ELR (cell line): Measurements from ENCODE around the gene SLC29A2.

Source experiments
- DNase-seq: peaks from one replicate; pipeline ENCODE4 v3.0.0-alpha.2; 2015; ENCODE audit warnings: low read depth

The SLC29A2 gene

GRCh38 chr11:66347425-66348276 lies 23.9 kb downstream of the SLC29A2 start, which contains the start of gene B4GAT1:
Gene B4GAT1, minus strand, starts transcription at chr11:66347629. Its CDS starts 84 bp downstream, at chr11:66347545.
- peak; percentile 90 for DNase-seq

- DNase-seq: no peak
These were observed 24.8 kb downstream of the SLC29A2 start for GRCh38 chr11:66346476-66347424.

DNA sequence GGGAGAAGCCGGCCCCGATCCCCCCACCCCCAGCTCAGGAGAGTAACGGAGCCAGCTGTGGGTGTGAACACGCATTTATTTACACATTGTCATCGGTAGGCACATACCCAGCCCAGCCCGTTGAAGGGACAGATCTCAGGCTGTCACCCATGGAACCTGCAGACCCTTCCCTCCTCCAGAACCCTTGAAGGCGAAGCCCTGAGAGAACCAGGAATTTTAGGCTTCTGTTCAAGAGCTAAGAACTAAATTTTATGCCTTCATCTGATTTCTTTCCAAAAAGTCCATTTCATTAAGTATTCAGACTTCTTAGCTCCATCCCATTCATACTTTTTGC lies 26.3 kb downstream of the SLC29A2 start:
- no peak for DNase-seq

DNA sequence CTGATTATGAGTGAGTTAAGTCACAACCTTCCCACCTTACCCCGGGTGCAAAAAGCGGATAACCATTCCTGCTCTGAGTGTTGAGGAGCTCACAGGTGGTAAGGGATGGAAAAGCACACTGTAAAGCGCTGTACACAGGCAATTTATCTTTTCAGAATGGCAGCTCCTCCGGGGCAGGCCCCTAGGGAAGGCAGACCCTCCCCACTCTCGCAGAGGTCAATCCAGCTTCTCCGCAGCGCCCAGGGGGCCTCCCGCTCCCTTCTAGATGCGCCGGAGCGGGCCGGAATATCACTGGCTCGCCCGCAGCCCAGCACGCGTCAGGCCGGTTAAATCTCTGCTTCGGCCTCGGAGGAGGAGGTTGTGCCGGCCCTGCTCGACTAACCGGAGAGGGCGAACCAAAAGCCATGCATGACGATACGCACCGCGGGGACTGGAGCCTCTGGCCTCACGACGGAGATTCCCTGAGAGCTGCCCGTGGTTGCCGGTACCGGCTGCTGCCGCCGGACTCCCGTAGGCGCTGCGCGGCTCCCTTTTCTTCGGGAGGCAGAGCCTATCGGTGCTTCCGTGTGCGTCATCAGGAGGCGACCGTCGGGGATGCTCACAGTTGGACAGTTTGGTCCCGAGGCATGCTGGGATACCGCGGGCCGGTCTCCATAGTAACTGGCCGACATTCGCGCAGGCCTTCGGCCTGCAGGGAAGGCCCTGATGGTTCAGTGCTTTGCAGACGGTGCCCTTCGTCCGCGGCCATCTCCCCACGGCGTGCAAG lies 26.8 kb downstream of the SLC29A2 start, which contains the start of gene BRMS1:
Gene BRMS1 (minus strand): TSS at position 555 of the 766 bp plus-strand sequence. CDS start 2,870 bp downstream, outside the sequence.
- peak; percentile 96 for DNase-seq

DNA sequence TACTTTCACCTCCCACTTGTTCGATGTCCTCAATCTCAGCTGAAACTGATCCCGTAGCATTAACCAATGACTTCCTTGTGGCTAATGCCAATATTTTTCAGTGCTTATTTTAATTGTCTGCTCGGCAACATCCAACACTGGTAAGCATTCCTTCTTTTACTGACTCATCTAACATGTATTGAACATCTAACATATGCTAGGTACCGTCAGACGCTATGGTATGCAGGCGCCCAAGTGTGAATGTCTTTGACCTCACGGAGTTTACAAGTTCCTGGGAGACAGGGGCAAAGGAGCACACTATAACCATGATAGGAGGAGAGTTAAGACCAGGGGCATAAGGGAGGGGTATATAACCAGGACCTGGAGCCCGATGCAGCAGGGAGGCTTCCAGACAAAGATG lies 28.4 kb downstream of the SLC29A2 start:
- peak; percentile 42 for DNase-seq

DNA sequence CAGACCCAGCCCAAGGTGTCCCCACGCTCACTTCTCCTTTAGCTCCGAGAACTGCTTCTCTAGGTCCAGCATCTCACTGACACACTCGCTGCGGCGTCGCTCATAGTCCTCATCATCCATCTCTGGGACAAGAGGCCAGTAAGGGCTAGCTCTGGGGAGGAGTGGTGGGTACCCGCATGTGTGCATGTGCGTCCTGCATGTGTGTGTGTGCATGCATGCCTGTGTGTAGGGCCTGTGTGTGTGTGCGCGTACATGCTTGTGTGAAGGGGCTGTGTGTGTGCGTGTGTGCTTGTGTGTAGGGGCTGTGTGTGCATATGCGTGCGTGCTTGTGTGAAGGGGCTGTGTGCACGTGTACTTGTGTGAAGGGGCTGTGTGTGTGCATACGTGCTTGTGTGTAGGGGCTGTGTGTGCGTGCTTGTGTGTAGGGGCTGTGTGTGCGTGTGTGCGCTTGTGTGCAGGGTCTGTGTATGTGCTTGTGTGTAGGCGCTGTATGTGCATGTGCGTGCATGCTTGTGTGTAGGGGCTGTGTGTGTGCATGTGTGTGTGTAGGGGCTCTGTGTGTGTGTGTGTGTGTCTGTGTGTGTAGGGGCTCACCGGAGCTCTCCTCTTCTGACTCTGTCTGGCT lies 29.9 kb downstream of the SLC29A2 start:
- no peak for DNase-seq

- no peak for DNase-seq
These were observed 30.7 kb downstream of the SLC29A2 start for GRCh38 chr11:66340596-66341501.

GRCh38 chr11:66339686-66340483 lies 31.7 kb downstream of the SLC29A2 start:
- DNase-seq: no peak

DNA sequence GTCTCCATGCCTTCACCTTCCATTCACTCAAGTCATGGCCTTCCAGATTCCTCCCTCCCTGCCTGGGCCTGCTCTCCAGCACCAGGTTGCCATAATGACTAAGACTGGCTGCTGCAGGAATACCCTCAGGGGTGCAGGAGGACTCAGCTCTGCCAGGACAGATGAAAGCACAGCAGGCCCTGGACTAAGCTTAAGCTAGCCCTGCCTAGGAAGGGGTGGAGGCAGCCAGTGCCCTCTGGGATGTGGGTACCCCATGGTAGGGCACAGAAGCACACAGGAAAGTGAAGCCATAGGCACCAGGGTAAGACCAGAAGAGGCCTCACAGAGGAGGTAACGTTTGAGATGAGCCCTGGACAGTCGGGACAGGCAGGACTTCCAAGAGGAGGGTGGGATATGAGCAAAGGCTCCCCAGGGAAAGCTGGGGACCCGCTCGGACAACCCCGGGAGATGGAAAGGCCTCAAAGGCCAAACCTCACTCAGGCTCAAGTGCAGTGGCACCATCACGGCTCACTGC lies 32.3 kb downstream of the SLC29A2 start:
- peak; percentile 68 for DNase-seq

GRCh38 chr11:66338276-66339161 lies 33.0 kb downstream of the SLC29A2 start:
- no peak for DNase-seq

GRCh38 chr11:66337103-66337899 lies 34.3 kb downstream of the SLC29A2 start:
- DNase-seq: peak; percentile 71

- DNase-seq: peak; percentile 100
These were observed 35.1 kb downstream of the SLC29A2 start, which contains the start of gene RIN1 for GRCh38 chr11:66336234-66337102. Gene RIN1, minus strand, starts transcription at chr11:66336434. Its CDS starts 32 bp downstream, at chr11:66336402.

GRCh38 chr11:66335531-66336233 lies 35.9 kb downstream of the SLC29A2 start:
- peak; percentile 81 for DNase-seq

DNA sequence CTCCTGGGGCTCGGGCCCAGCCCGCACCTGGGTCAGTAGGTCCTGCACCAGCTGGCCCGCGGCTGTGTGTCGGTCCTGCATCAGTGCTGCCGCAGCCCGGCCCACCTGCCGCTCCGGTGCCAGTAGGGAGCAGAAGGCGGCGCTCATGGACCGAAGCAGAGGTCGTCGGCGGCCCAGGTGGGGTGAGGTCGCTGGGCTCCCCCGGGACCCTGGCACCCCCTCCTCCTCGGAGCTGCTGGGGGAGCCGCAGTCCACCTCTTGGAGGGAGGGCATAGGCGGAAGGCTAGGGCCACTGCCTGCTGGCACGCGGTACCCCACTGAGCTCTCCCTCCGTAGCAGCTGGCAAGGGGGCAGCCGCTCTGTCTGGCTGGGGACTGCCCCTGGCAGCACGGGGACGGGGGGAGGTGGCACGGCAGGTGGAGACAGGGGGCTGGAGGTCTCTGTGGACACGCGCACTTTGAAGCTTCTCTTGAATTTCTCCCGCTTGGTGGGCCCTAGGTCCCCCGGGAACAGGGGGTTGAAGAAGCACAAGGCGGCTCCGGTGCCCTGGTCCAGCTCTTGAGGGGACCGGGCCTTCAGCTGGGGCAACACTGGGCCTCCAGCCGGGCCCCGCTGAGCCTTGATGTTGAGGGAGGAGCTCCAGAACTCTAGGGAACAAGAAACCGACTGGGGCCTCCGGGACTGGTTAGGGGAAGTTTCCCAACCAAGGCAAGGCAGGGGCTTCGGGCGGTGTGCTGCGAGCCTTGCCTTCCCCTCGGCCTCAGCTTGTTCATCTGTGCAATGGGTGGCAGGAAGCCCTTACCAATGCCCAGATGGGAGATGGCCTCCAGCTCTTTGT lies 36.7 kb downstream of the SLC29A2 start:
- no peak for DNase-seq
